GM19467 (cell line): ENCODE results near the gene TRPM8.

Source experiments
- ATAC-seq: cut with Tn5 transposase; IDR thresholded peaks from one replicate; pipeline ENCODE4 v1.9.1; 2021; ENCODE audit warnings: mild to moderate bottlenecking, moderate library complexity; ENCODE audit not compliant: unreplicated experiment

TRPM8 gene

DNA sequence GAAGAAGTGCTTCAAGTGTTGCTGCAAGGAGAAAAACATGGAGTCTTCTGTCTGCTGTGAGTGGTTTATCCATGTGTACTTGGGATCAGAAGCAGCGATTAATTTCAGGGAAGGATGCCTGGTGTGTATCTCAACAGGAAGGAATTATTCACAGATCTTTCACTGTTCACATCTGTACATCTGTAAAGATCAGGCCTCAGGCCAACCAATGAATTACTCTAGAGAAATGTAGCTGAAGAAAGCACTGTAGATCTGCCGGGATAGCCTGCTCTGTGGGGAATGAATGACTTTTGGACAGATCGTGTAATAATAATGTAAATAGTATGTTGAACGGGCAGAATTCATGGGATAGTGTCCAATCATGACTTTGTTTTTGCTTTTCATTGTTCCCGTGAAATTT, 79.3 kb downstream of the TRPM8 start:
- no peak for ATAC-seq

DNA sequence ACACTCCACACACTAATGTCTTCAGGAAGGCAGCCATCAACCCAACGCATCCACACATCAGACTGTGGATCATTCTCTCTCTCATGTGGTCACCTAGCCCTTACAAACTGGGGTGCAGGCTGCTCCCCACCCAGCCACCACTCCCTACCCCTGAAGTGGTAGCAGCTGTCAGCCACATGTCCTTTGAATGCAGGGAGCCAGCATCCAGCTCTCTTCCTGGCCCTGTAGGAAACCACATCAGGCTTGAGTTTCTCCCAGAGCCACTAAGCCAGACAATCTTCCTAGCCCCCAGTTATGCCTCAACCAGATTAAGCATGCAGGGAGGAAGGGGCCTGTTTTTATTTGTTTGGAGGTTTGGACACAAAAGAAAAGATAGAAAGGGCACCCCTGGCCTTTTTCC, 80.5 kb downstream of the TRPM8 start:
- ATAC-seq: no peak

- no peak for ATAC-seq
Observed at GRCh38 chr2:233999182-233999581, 82.0 kb downstream of the TRPM8 start.

GRCh38 chr2:234001380-234002160, 84.4 kb downstream of the TRPM8 start:
- ATAC-seq: no peak

- no peak for ATAC-seq
Observed at GRCh38 chr2:234002281-234002680, 85.1 kb downstream of the TRPM8 start.

DNA sequence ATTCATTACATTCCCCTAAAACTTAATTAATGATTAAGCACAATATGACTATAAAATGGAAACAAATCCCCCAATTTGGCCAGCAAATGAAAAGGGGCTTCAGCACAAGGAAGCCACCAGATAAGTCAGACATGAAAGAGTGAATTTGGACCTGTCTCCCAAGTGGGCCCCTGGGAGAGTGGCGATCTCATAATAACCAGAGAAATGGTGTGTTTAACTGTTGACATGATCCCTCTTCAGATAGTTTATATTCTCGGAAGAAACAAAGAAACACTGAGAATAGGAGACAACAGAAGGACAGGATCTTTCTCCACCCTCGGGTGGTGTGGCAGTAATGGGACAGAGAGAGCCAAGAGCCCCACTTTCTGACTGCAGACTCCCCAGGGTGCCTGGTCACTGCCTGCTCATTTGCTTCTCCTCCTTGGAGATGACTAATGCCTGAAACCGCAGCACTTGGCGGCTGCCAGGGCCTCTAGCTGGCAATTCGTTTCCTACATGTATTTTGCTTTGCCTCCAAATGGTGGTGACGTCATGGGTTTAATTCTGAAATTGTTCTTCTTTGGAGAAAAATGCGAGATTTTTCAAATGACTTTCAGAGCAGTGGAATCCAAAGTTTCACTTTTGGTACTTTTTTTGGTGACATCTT, 86.9 kb downstream of the TRPM8 start:
- no peak for ATAC-seq

DNA sequence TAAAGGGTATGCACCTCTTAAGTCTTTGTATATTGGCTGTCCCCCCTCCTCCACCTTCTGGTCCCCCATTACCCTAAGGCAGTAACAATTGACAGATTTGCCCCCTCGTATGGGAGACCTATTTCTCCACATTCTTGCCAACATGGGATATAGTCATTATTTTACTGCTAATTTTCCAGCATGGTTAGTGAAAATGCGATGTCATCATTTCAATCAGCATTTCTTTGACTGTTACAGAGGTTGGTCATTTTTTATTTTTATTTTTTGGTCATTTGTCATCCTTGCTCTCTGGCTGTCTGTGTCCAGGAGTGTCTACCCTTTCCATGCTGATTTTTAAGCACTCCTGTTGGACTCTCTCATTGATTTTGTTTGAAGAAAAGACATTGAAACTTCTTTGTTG, 88.0 kb downstream of the TRPM8 start:
- no peak for ATAC-seq

- ATAC-seq: no peak
Observed at GRCh38 chr2:234006501-234006900, 89.3 kb downstream of the TRPM8 start.

DNA sequence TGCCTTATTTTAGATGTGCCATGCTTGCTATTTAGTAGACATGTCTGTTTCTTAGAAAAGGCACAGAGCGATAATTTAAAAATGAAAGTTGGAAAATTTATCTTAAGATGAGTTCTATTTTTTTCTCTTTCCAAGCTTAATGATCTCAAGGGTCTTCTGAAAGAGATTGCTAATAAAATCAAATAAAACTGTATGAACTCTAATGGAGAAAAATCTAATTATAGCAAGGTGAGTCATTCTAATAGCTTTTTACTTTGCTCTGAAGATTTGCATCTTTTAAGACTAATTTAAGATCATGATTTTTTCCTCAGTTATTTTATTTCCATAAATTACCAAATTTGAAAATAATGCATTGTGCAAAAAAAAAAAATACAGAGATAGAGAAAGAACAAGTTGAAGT, 97.3 kb downstream of the TRPM8 start:
- no peak for ATAC-seq

DNA sequence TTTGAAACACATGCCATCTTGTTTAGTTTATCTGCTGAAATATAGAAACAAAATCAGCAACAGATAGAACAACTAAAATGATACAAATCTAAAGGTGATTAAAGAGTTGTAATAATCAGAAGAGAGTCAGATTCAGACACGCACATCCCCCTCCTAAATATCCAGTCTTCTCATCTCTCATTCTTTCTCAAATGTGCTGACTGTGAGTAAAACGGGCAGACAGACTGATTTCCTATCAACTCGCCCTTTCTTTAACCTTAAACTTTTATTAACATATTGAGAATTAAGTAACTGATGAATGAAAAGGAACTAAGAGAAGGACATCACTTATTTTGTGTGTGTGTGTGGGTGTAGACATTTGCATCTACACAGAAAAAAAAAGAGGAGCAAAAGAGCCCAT, 98.7 kb downstream of the TRPM8 start:
- no peak for ATAC-seq

DNA sequence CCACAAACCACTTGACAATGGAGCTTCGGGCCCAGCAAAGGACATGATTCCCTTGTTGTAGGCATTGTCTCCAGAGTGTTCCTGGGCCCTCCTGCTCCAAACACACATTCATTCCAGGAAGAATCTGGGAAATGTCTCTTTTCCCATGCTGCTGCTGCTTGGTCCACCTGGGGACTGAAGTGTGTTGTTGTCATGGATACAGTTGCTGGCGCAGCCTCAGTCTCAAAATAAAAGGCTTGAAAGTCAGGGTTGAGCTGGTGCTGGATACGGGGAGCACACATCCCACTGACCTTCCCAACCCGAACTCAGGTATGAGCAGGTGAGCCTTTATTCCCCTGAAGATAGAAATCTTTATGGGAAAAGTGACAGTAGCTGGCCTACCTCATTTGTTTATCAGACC, 102.7 kb downstream of the TRPM8 start:
- no peak for ATAC-seq

DNA sequence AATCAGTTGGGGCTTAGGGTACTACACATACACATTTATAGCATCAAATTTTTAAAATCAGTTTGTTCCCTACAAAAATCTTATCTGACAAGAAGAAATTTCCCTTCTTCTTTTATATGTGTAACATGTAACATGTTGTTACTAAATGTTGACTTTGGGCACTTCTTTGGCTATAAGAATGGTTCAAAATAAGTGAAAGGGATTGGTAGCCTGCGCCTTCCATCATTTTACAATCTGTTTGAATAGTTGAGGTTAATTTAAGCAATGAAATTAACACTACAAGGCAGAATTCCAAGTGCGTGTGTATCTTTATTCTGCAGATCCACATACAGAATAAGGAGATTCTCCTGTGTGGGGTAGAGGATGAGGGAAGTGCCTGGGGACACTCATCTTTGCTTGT, 103.2 kb downstream of the TRPM8 start:
- no peak for ATAC-seq

GRCh38 chr2:234022424-234022823, 105.3 kb downstream of the TRPM8 start:
- no peak for ATAC-seq

DNA sequence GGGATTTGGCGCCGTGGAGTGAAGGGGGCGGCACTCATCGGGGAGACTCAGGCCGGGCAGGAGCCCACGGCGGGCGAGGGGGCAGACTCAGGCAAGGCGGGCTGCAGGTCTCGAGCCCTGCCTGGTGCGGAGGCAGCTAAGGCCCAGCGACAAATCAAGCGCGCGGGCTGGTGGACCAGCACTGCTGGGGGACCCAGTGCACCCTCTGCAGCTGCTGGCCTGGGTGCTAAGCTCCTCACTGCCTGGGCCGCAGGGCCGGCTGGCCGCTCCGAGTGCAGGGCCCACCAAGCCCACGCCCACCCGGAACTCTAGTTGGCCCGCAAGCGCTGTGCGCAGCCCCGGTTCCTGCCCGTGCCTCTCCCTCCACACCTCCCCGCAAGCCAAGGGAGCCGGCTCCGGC, 107.1 kb downstream of the TRPM8 start:
- no peak for ATAC-seq

DNA sequence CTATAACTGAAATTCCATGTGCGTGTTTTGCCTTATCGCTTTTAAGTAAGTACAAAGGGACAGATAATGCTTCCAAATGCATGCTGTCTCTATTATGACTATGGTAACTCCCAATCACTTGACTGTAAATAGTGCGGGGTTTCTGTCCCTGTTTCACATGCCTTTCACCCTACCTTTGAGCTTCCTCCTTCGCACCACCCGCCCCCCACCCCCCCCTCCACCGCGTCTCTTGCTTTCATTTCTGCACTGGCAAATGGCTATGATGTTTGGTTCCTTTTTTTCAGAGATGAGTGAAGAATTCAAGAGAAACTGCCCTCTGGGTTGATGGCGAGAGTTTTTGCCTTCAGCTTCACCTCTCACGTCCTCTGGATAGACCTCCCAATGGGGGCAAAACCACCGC, 108.3 kb downstream of the TRPM8 start:
- no peak for ATAC-seq

DNA sequence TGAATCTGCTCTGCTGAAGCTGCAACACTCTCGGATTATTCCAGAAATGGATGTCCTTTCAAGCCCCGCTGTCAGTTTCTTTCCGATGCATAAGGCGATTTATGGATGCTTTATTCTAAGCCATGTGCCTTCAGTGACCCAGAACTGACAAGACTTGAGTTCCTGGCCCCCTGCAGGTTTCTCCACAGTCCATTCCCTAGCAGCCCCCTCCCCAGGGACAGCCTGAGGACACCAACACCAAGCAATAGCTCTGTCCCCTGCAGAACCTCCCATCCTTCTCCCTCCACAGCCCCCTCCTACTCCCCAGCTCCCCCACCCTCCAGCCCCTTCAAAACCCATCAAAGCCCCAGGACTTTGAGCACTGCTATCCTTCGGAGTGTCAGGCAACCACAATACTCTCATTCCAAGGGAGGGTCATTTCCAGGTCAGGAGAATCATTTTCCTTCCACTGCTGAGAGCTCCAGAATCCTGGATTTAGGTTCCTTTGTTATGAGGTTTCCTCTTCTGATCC, 108.8 kb downstream of the TRPM8 start:
- ATAC-seq: no peak

- ATAC-seq: no peak
Observed at GRCh38 chr2:234026693-234027254, 109.6 kb downstream of the TRPM8 start.

GRCh38 chr2:234027641-234028040, 110.5 kb downstream of the TRPM8 start:
- no peak for ATAC-seq

DNA sequence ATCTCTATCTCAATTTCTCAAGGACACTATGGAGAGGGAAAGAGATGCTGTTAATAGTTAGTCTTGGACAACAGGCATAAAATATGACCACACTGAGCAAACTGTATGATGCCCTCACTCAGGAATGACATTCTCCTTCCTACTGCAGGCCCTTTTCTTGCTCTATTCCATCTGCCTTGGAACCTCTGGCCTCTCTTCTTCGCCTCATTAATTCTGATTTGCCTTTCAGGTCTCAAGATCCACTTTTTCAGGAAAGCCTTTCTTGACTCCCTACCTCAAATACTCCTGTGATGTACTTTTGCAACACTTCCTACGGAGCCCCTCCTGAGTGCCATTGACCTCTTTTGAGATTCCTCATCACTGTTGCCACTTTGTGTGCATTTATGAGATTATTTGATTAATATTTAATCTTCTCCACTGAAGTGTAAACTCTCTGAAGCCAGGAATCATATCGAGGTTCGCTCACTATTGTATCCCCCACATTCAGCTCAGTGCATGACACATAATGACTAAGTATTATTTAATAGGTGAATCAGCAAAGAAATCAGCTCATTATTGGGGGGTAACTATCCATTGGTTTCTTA, 112.1 kb downstream of the TRPM8 start:
- no peak for ATAC-seq

DNA sequence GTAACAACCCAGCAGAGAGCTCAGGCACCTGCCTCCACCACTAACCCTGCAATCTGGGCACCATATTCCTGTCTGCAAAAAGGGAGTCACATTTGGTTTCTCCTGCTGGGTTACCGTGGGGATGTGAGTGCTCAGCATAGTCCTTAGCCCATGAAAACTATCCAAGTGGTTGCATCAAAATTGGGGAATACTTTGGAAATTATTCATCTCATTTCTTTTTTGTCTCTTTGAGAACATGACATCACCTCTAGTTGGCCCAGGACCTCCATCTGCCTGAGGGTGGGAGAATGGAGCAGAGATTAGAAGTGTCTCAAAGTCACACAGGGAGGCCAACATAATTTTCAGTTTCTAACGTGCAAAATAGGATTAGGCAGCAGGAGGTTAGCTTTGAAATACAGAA, 114.0 kb downstream of the TRPM8 start:
- no peak for ATAC-seq

DNA sequence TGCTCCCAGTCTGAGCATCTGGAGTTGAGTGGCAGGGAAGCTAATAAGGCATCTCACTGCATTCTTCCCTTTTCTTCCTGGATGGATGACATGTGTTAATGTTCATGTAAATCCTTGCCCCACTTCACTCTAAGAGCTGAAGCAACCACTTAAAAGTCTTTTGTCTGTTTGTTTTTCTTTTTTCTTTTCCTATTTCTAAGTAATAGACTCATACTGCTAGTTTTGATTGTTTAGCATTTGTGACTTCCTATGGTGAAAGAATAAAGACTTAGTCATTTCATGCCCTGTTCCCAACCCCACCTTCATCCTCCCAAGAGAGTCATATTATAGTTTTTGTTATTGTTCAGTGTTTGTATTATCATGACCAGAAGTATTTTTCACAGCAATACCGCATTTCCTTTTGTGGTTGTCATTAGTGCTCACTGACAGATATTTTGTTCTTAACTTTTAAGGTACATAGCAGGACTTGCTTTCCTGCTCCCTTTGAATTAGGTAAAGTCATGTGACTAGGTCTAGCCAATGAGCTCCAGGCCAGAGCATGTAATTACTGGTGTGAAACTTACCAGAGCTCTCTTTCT, 115.2 kb downstream of the TRPM8 start:
- ATAC-seq: no peak
